ENCODE data around the gene CNTNAP4.

The CNTNAP4 gene

DNA sequence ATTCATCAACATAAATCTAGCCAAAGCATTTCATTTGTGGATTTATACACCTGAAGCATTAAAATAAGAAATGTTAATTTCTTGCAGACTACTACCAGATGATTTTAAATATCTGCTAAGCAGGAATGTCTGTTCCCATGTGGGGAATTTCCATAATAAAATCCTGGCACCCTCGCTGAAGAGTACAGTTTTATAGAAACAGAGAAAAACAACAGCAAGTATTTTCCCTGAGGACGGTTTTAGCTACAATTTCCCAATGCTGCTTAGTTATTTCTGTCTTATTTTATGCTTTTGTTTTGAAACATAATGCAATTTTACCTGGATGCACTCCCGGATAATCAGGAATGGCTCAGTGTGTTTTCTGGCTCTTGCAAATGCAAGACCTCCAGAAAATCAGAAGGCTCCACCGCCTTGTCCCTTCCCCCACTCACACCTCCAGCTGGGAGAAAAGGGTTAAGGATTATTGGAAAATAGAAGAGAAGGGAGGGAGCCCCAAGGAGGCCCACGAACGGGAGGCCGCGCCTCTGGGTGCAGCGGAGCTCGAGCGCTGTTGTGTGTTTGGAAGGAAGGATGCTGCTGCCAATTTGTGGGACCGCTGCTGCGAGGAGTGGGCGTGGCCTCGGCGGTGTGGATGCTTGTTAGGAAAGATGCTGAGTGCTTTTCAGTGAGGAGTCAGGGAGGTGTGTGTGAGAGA is at the start of gene CNTNAP4:
Gene CNTNAP4 (plus strand): TSS at position 657 of the 694 bp plus-strand sequence. CDS start 262 bp downstream, outside the sequence.
- DNase-seq (ENCODE audit: insufficient read length, low spot score) (no peak), FAIRE-seq (no peak)

DNA sequence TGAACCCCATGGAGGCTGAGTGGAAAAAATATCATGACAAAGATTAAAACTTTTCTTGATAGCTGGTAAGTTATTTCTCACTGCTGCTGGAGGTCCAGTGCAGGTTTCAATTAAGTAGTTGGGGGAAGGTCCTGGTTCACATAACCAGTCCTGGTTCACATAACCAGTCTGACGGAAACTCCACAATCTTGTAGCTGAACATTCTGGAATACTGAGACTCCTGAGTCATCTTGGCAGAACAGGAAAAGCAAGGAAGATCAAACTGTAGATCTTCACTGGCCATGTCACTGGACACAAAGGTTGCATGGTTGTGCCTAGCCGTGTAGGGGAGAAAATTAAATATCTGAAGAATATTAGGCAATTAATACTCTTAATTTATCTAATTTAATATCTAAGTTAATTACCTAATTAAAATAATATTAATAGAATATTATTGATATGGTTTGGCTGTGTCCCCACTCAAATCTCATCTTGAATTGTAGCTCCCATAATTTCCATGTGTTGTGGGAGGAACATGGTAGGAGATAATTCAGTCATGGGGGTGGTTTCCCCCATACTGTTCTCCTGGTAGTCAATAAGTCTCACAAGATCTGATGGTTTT is 48.6 kb upstream of the CNTNAP4 start:
- FAIRE-seq (no peak), DNase-seq (ENCODE audit: insufficient read length, low spot score) (no peak)

DNA sequence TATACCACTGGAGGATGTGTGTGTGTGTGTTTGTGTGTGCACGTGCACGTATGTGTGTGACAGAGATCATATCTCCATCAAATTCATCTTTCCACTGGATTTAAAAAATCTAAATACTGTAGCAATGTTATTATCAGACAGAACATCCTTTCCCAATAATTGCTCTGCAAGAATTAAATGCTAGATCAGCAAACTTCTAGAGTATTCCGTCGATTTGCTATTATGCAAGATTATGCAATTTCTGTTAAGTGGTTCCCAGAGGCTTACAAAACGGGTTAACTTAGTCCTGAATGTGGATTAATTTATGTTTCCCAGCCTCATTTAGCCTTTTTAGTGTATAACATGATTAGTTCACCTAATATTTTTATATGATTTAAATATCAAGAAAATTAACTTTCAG is 44.5 kb upstream of the CNTNAP4 start:
- FAIRE-seq (no peak), DNase-seq (ENCODE audit: insufficient read length, low spot score) (no peak)

DNA sequence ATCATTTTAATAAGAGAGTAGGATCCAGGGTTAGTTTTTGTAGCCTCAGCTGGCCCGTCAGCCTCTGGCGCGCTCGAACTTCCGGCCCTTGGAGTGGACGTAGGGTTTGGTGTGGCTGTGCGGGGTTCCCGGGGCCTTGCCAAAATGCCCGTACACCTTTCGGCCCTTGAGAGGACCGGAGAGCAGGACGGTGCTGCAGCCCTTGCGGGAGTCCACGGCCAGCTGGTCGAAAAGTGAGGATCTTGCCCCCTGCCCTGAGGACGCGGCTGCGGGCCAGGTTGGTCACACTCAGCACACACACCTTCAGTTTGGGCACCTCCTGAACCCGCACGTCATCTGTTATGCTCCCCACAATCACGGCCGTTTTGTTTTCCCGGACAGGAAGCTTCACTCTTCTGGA is 42.2 kb upstream of the CNTNAP4 start:
- DNase-seq (ENCODE audit: insufficient read length, low spot score) = no peak
- no peak for FAIRE-seq

DNA sequence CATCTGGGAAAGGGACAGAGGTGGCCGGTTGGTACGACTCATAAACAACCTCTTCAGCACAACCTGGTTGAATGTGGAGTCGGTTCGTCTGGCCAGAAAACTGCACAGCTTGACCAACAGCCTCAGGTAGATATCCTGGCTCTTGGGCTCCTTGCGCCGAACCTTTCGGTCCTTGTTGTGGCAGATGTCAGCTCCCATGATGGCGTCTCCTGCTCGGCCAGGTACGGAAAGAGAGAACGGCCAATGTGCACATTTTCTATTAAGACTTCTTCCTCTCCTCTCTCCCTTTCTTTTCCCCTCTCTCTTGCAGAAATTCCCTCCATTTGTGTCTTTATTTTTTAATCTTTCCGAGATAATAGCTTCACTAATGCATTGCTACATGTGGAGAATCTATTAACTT is 41.8 kb upstream of the CNTNAP4 start:
- no peak for FAIRE-seq

DNA sequence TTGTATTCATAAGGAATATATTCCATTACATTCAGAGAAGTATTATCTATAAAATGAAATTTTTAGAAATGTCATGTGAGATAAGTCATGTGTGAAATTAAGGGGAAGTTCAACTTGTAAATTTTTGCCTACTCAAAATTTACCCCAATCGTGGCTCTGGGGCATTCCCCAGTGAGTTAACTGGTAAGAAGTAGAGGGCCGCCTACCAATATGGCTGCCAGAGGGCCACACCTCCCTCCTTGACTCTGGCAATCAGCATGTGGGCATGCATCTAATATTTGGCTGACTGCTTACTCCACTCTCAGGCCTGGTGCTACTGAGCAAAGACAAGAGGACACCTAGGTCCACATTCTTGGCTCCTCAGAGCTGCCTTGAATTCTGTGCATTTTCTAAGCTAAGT is 39.7 kb upstream of the CNTNAP4 start:
- no peak for FAIRE-seq

More for the DNA sequence above, 41.8 kb upstream of the CNTNAP4 start:
- DNase-seq (ENCODE audit: insufficient read length, low spot score) = no peak

DNA sequence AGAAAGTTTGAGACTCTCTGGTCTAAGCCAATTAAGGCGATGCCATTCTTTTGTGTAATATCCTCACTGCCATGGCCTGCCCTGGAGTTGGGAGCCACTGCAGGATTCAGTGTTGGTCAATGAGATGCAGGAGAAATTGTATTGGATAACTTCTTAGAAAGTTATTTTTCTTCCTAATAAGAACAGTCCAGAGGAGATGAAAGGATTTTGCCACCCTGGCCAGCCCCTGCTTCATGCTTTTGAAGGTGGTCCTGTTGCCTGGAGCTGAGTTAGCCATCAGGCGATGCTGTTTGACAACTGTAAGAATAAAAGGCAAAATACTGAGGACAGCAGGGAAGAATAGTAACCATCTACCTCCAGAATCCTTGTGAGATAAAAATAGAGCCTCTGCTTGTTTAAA is 35.4 kb upstream of the CNTNAP4 start:
- no peak for FAIRE-seq
- no peak for DNase-seq (ENCODE audit: insufficient read length, low spot score)

More for the DNA sequence above, 39.7 kb upstream of the CNTNAP4 start:
- no peak for DNase-seq (ENCODE audit: insufficient read length, low spot score)

DNA sequence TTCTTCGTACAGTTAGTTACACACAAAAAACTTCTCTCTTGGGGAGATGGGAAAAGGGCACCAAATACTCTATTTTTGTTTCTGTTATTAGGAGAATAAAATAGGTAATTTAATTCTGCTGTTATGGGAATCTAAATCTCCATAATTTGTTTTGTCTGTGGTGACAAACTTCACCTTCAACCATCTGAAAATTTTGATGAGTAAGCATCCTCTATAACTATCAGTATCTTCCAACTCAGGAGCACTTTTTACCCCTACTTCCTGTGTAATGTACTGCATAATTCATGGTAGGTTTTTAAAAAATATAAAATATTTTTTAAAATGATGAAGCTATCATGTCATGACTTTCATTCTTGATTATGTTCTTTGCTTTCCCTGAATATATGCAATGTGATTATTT is 33.6 kb upstream of the CNTNAP4 start:
- no peak for FAIRE-seq
- no peak for DNase-seq (ENCODE audit: insufficient read length, low spot score)

DNA sequence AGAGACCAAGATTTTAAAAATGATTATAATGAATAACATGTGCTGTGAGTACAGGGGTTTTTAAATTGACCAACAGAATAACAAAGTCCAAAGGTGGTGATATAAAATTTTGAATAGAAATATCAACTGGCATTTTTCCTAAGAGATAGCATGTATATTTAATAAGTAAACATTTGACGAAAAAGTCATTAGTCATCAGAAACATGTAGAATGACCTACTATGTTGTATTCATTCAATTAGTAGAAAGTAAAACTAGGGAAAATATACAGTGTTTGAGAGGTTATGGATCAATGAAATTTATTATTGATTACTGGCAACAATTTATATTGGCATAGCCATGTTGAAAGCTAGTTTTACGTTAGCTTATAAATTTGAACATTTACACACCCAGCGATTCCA is 30.6 kb upstream of the CNTNAP4 start:
- FAIRE-seq = no peak
- no peak for DNase-seq (ENCODE audit: insufficient read length, low spot score)

DNA sequence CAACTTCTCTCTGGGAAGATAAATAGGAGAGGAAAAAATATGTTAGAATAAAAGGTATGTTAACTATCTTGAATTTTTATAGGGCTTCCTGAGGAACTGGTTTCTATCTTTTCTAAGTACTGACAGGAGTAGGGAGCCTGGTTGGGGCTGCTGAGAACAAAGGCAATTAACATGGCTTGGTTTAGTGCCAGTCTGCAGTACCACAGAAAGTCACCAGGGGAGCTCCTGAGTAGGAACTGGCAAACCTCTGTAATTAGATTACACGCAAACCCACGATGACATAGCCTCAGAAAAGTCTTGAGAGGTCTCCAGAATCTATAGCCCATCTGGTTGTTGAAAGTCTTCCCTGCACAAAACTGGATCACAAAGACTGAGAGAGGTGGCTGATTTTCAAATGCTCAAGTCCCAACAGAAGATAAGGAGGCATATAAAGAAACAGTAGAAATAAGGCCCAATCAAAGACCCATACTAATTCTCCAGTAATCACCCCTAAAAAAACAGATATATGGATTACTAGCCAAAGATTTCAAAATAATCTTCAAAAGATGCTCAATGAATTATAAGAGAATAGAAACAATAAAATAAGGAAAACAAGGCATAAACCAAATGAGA is 11.7 kb upstream of the CNTNAP4 start:
- FAIRE-seq (no peak), DNase-seq (ENCODE audit: insufficient read length, low spot score) (no peak)

DNA sequence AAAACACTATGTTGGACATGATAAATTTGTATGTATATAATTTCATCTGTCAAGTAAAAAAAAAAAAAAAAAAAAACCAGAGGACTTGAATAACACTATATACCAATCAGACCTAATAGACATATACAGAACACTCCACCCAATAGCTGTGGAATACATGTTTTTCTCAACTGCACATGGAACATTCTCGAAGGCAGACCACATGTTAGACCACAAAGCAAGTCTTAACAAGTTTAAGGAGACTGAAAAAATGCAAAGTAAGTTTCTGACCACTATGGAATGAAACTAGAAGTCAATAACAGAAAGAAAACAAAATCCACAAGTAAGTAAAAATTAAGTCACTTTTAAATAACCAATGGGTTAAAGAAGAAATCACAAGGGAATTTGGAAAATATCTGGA is 8.4 kb upstream of the CNTNAP4 start:
- no peak for FAIRE-seq

DNA sequence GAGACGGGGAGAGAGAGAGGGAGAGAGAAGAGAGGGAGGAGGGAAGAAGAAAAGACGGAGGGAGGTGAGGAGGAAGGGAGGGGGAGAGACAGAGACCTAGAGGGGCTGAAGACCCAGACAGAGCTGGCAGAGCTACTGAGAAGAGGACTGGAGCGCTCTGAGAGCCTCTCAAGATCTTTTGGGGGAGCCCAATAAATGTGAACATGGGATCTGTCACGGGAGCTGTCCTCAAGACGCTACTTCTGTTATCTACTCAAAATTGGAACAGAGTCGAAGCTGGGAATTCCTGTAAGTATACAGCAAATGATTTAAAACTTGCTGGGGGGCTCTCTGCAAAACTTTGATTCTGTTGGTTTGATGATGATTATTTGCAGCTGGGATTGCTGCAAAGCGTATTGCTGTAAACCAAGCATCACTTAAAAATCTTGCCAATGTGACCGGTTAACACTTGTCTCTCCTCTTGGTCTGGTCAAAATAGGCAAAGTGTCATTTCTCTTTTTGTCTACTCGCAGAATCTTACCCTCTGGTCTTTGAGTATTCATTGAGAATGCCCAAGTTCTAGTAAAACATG is 344 bp downstream of the CNTNAP4 start:
- DNase-seq (ENCODE audit: insufficient read length, low spot score) (no peak), FAIRE-seq (no peak)

More for the DNA sequence above, 8.4 kb upstream of the CNTNAP4 start:
- DNase-seq (ENCODE audit: insufficient read length, low spot score) = no peak

DNA sequence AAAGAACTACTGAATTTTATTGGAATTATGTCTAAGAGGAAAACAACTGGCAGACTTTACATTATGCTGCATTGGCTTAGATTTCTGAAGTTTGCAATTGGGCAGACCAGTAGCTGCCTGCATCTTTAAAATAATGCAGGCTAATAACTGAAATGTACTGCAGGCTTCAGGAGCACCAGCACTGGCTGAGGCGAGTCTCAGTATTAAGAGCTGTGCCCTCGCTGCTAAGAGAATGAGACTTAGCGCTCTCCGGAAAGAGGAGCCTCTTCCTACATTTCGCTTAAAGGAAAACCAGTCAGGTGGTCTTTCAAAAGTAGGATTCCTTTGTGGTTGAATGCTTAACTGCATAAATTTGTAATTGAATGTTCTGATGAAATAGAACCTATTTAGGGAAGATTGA is 885 bp downstream of the CNTNAP4 start:
- no peak for FAIRE-seq
- no peak for DNase-seq (ENCODE audit: insufficient read length, low spot score)

DNA sequence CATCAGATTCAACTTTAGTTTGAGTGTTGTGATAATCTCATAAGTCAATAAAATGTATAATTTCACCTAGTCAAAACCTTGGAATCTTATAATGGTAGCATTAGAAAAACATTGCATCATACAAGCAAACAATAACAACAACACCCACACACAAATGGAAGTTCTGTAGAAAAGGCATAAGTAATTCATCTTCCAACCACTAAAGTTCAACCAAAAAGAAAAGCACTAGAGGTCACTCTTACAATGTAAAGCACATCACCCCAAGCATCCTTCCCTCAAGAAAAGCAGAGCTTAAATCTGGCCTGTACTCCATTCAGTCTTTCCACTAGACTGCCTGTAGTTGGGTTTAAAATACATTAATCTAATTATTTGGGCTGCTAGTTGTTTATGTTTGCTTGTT is 1.8 kb downstream of the CNTNAP4 start:
- FAIRE-seq (no peak), DNase-seq (ENCODE audit: insufficient read length, low spot score) (no peak)

DNA sequence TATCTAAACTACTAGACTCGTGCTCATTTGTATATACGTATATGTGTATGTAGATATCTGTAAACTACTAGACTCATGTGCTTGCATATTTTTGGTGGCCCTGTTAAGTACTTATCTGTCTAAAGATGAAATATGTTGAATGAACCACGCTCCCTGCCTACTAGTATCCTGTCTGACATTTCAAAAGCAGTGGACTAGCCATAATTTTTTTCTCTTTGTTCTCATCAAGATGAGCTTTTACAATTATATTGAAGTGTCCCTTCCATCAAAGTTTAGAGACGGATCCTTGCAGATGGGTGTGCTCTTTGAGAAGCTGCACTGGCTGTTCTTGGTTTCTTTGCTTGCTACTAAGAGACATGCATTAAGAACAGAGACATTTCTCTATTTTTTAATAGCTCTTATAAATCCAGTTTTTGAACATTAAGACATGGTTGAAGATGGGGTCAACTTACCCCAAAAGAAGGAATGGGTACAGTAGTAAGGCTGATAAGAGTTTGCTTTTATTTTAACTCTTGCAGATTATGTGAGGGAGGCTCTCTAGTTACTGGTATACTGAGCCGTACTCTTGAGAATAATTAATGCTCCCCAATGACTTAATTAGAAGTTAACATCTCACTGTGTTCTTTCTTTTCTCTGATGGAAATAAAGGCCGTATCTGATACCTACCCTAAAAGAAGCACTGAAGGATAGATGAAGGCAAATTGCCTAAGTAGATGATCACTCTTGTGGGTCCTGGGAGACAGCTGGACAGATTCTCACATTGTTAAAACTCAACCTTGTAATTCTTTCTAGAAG is 3.4 kb downstream of the CNTNAP4 start:
- DNase-seq (ENCODE audit: insufficient read length, low spot score) (no peak), FAIRE-seq (no peak)

DNA sequence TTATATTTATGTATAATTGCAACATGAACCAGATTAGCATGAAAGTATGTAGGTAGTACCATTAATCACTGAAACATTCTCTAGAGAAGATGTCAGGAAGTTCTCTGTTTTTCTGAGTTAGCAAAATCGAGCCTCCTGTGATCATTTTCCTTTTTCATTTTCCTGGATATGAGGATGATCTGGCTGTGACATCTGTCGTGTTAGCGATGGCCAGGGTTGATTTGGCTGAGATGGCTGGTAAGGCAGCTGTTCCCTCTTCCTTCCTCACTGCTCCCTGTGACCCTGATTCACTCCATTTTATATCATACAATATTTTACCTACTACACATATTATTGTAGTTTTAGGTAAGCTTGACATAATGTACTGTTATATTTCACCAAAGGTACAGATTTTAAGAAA is 10.3 kb downstream of the CNTNAP4 start:
- FAIRE-seq = no peak
- no peak for DNase-seq (ENCODE audit: insufficient read length, low spot score)

DNA sequence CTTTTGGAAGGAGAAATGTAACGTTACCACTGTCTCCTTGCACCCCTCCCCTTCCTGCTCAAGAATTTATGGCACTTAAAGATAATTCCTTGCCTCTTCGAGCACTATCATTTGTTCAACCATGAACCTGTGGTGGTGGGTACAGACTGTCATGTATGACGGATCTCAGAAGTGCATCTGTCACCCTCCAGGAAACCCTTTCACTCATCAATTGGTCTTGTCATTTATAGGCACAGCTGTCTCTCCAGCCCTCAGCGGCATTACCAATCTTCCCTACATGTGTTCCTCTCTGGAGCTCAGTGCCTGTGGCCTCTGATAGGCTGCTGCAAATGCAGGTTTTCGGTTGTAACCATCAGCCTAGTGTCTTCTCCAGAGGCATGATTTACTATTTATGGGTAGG is 15.0 kb downstream of the CNTNAP4 start:
- no peak for DNase-seq (ENCODE audit: insufficient read length, low spot score)
- FAIRE-seq = peak; percentile 62

DNA sequence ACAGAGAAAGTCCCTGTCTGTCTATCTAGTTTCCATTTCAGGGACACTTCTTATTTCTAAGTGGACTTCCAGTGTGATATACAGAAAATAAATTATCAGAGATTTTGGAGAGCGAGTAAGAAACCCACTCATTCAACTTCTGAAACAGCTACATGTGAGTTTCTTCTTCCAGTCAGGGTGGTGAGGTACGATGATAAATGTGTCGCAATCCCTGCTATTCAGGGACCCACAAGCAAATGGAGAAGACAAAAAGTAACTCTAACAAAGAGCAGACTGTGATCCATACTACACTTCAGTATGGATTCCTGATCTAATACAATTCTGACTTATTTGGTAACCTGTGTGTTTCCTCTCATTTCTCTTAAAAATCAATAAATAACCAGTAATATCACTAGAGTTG is 16.8 kb downstream of the CNTNAP4 start:
- no peak for FAIRE-seq
- no peak for DNase-seq (ENCODE audit: insufficient read length, low spot score)

DNA sequence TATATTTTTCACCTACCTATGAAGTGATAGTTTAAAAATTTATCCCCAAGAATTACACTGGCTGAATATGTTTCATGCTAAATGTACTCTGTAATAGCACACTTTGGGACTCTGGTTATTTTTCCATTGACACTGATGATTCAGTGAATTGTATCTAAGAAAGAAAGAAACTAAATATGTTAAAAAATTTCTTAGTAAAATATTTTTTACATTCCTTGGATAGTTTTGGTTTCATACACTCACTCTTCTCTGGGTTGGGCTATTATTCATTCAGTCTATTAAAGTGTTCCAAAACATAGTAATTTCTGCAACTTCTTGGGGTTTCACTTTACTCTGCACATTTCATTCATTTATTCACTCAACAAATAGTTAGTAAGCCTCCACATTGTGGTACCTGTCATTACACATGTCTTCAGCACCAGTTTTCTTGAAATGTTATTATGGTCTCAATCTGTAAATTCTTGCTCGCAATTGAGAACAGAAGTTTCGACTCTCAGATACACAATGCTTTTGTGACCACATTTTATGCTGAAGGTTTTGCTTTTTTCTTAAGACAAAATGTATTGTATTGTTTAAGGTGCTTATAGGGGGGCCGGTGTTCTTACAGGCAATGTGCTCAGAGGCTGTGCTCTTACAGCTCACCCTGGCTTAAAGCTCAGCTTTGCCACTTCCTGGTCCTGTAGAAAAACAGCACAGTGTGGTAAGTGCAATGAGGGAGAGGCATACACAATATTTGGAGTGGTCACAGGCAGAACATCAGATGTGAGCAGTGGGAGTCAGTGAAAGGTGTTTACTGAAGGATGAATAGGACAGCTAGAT is 17.4 kb downstream of the CNTNAP4 start:
- DNase-seq (ENCODE audit: insufficient read length, low spot score) (no peak), FAIRE-seq (no peak)

DNA sequence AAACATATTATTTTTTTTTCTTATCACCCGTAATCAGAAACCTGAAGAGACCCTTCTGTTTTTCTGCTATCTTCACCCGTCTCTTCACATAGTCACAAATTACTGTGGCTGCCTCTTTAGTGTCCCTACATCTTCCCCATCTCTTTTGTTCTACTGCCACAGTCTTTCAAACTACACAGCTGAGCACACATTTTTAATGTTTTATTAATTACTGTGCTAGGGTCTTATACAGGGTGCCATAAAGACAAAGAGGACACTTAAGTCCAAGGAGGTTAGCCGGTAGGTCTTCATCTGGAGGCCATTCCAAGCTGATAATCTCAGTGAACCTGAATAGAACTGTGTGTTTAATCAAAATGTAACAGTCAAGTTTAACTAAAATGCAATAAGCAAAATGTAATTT is 20.7 kb downstream of the CNTNAP4 start:
- FAIRE-seq (no peak), DNase-seq (ENCODE audit: insufficient read length, low spot score) (no peak)

Measured in HTR-8/SVneo (cell line).